Measurements from ENCODE around the gene THUMPD1.

DNA sequence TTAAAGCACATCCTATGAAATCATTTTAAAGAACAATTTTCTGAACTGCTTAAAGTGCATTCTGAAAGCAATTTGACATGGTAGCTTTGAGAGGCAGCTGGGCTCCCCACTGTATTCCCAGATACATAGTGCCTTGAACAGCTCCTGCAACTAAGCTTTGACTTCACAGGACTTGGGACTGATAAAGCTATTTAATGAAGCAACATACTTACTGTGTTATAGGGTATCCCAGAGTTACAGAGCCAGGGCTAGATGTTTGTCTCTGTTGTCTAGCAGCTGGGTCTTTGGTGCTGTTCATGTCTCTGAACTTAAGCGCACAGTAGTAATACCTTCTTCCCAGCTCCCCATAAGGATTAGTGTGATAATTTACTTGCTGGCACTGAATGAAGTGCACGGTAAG lies 45.0 kb downstream of the THUMPD1 start:
- TF ChIP-seq, protein P1, sequence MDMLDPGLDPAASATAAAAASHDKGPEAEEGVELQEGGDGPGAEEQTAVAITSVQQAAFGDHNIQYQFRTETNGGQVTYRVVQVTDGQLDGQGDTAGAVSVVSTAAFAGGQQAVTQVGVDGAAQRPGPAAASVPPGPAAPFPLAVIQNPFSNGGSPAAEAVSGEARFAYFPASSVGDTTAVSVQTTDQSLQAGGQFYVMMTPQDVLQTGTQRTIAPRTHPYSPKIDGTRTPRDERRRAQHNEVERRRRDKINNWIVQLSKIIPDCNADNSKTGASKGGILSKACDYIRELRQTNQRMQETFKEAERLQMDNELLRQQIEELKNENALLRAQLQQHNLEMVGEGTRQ (IDR thresholded peaks at IDR 0.05; ENCODE audit: low read depth, low read length): no peak
- TF ChIP-seq POLR2A (IDR thresholded peaks at IDR 0.05; ENCODE audit: low read depth, low read length) (no peak), RAD21 (IDR thresholded peaks at IDR 0.05; ENCODE audit: low read length) (no peak), RCOR1 (IDR thresholded peaks at IDR 0.05; ENCODE audit: insufficient replicate concordance, low read length) (no peak), MXI1 (IDR thresholded peaks at IDR 0.05; ENCODE audit: borderline replicate concordance, low read depth, low read length) (no peak), CTCF (conservative IDR thresholded peaks at IDR 0.05; ENCODE audit: low read depth, low read length) (no peak), MAZ (IDR thresholded peaks at IDR 0.05; ENCODE audit: borderline replicate concordance, low read depth, low read length) (no peak), CEBPB (IDR thresholded peaks at IDR 0.05; ENCODE audit: low read depth, low read length) (no peak)
